HG02759 (cell line): Measurements from ENCODE around the gene ZNF701.
"Not testable (repeated sequence)": the region's sequence is repeated elsewhere in the genome, so short reads cannot be mapped to it uniquely, and the experiment has no call there.

Experiments
- ATAC-seq: cut with Tn5 transposase; IDR thresholded peaks from one replicate; pipeline ENCODE4 v1.9.1; 2021; ENCODE audit warnings: mild to moderate bottlenecking, moderate library complexity; ENCODE audit not compliant: unreplicated experiment

ZNF701 gene

DNA sequence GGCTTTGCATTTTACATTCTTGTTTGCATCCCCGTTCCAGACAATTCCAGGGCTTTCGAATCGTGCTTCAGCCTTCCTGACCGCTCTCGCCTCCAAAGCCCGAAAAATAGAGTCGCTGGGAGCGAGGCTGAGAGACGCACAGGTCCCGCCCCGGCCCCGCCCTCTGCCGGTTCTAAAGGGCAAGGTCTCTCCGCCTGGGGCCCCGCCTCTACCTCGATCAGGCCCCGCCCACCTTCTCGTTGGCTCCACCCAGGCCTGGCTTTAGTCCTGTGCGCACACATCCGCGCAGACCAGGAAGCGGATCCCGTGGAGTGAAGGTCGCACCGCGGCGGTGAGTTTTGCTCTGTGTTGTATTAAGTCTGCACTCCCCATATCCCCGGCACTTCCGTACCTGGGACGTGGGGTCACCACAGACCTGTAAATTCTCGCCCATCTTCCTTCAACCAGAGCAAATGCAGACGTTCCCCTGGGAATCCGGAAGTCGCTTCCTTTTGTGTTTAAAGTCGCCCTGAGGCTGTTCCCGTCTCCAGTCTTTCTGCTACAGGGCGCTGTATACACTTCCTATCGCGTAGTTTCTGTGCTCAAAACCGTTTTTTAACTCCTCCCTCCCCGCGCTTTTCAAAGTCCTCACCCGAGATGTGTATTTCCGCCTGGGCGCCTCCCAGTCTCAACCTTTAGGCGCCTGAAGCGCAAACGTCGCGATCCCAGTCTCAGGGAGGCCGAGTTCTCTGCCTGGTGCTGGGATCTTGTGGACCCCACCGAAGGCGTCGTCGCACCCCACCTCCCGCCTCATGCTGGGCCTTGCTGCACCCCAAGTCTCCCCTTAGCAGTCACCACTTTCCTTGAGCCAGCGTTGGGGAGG lies at the start of gene ZNF701:
Gene ZNF701 (plus strand): TSS at position 288 of the 862 bp plus-strand sequence. CDS start 3,861 bp downstream, outside the sequence.
- ATAC-seq = peak; percentile 94

DNA sequence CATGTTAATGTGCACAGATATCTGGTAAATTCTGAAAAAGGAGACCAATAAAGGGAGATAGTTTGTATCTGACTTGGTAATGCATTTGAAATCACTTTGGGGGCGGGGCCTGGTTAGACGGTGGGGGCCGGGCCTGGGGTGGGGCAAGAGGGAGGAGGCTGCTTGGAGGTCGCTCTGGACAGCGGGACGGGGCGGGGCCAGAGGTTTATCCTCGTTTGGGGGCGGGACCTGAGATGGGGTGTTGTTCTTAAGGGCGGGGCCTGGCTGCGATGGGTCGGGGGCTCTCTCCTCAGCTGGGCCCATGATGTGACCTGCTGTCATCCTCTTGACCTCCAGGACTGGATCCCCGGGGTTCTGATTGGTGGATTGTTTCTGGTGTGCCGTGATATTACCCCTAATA lies 47.5 kb upstream of the ZNF701 start:
- no peak for ATAC-seq

DNA sequence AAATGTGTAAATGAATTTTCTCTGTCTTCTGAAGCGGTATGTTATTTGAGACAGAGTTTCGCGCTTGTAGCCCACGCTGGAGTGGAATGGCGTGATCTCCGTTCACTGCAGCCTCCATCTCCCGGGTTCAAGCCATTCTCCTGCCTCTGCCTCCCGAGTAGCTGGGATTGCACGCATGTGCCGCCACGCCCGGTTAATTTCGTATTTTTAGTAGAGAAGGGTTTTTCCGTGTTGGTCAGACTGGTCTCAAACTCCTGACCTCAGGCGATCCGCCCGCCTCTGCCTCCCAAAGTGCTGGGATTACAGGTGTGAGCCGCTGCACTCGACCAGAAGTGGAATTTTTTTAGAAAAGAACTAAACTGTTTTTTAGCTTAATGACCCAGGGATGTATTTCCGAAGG lies 46.0 kb upstream of the ZNF701 start:
- no peak for ATAC-seq

GRCh38 chr19:52527134-52527955 lies 42.7 kb upstream of the ZNF701 start, which contains the start of gene ZNF808:
Gene ZNF808, plus strand, starts transcription at chr19:52527668. Its CDS starts 15,617 bp downstream, at chr19:52543285.
- peak; percentile 88 for ATAC-seq

GRCh38 chr19:52527956-52528351 lies 42.1 kb upstream of the ZNF701 start:
- peak; percentile 11 for ATAC-seq

DNA sequence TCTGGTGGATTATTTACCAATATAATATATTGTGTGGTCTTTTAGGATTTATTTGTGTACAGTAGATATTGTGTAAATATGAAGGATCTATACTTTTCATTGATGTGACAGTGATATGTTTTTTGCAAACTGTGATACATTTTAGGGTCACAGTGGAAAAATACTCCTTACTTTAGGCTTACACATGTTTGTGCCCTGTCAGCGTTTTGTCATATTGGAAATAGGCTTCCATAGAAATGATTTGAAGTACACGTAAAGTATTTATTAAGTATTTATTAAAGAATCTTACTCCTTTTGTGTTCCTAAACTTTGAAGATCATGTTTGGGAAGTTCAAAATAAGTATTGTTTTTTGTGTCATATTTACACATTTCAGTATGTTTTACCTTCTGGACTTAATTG lies 37.6 kb upstream of the ZNF701 start:
- no peak for ATAC-seq

GRCh38 chr19:52533901-52534300 lies 36.2 kb upstream of the ZNF701 start:
- no peak for ATAC-seq

DNA sequence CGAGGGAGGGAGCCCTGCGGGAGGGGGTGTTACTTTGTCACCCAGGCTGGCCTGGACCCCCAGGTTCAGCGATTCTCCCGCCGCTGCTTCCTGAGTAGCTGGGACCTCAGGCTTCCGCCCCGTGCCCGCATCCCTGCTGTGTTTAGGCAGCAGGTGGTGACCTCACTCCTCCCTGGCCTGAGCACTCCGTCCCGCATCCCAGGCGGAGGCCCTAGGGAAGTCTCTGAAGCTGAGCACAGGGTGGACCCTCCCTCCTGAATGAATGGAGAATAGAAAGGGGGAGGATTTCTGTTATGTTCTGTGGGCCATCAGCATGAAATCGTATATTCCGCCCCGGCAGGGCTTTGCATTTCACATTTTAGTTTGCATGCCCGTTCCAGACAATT lies 34.7 kb upstream of the ZNF701 start:
- not testable (repeated sequence) for ATAC-seq

DNA sequence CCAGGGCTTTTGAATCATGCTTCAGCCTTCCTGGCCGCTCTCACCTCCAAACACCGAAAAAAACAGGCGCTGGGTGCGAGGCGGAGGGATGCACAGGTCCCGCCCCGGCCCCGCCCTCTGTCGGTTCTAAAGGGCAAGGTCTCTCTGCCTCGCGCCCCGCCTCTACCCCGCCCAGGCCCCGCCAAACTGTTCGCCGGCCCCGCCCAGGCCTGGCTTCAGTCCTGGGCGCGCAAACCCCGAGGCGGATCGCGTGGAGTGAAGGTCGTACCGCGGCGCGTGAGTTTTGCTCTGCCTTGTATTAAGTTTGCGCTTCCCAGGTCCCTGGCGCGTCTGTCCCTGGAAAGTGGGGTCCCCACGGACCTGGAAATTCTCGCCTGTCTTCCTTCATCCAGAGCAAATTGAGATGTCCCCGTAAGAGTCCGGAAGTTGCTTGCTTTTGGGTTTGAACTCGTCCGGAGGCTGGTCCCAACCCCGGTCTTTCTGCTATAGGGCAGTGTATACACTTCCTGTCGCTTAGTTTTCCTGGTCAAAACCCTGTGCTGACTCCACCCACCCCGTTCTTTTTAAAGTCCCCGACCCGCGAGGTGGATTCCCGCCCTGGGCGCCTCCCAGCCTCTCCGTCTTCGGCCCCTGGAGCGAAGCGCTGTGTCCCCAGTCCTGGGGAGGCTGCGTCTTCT lies 34.2 kb upstream of the ZNF701 start:
- ATAC-seq = peak; percentile 90

GRCh38 chr19:52536448-52536800 lies 33.7 kb upstream of the ZNF701 start:
- peak; percentile 34 for ATAC-seq

- not testable (repeated sequence) for ATAC-seq
Measured at GRCh38 chr19:52538815-52539214, 31.3 kb upstream of the ZNF701 start.

DNA sequence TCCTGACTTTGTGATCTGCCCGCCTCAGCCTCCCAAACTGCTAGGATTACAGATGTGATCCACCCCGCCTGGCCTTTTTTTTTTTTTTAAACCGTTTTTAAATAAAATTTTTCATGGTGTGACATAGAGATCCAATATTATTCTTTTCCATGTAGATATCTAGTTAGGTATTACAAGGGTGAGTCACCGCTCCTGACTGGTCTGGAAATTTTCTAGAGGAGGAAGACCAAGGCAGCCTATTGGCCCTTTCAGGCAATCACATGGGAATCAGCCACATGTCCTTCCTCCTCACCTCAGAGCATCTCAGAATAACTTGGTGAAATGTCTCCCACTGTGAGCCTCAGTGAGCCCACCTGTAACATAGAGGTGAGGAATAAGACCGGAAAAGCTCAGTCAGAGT lies 28.9 kb upstream of the ZNF701 start:
- ATAC-seq = not testable (repeated sequence)

DNA sequence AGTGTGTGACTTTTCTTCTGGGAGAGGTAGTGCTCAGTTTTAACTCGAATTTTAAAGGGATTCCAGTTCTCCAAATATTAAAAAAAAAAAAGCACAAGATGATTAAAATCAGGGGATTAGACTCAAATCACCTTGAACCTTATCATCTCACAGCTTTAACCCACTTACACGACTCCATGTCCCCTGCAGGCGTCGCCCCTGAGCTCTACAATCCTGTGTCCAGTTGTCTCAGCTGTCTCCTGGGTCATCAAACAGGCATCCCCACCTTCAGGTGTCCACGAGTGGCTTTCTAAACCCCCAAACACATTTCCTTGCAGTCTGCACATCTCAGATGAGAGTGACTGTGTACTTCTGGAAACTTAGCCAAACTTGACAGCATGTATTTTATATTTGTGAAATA lies 28.5 kb upstream of the ZNF701 start:
- no peak for ATAC-seq

GRCh38 chr19:52542541-52542940 lies 27.5 kb upstream of the ZNF701 start:
- not testable (repeated sequence) for ATAC-seq

GRCh38 chr19:52542984-52543664 lies 27.0 kb upstream of the ZNF701 start:
- ATAC-seq = no peak

DNA sequence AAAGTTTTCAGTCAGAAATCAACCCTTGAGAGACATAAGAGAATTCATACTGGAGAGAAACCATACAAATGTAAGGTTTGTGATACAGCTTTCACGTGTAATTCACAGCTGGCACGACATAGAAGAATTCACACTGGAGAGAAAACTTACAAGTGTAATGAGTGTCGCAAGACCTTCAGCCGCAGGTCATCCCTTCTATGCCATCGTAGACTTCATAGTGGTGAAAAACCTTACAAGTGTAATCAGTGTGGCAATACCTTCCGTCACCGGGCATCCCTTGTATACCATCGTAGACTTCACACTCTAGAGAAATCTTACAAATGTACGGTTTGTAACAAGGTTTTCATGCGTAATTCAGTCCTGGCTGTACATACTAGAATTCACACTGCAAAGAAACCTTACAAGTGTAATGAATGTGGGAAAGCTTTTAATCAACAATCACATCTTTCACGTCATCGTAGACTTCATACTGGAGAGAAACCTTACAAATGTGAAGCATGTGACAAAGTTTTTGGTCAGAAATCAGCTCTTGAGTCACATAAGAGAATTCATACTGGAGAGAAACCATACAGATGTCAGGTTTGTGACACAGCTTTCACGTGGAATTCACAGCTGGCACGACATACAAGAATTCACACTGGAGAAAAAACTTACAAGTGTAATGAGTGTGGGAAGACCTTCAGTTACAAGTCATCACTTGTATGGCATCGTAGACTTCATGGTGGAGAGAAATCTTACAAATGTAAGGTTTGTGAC lies 15.7 kb upstream of the ZNF701 start:
- ATAC-seq = no peak

DNA sequence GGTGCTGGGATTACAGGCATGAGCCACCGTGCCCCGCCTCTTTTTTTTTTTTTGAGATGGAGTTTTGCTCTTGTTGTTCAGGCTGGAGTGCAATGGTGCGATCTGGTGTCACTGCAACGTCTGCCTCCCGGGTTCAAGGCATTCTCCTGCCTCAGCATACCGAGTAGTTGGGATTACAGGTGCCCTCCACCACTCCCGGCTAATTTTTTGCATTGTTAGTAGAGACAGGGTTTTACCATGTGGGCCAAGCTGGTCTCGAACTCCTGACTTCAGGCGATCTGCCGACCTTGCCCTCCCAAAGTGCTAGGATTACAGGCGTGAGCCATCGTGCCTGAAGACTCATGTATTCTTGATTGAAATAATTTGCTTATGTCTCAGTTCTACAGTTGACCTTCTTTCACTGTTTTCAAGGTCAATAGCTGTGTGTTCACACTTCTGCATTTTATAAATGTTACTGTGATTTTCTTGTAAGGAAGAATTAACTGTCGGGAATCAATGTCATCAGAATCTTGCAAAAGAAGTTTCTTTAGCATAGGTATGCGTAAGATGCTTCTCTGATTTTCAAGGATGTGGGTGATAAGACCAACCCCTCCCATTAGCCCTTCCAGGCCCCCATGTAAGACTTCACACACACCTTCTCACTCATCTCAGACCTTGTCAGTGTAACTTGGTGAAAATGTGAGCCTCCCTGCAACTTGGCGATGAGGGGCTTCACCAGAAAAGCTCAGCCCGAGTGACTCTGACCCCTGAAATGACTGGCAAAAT lies 12.7 kb upstream of the ZNF701 start:
- no peak for ATAC-seq

- not testable (repeated sequence) for ATAC-seq
Measured at GRCh38 chr19:52558732-52559445, 11.2 kb upstream of the ZNF701 start.

- not testable (repeated sequence) for ATAC-seq
Measured at GRCh38 chr19:52561611-52562010, 8.5 kb upstream of the ZNF701 start.
